PFSK-1 (cell line): Measurements from ENCODE around the gene UBE2J2.

ENCODE experiments used
- FOXP2 ChIP-seq: optimal IDR thresholded peaks from 2 replicates; pipeline ENCODE3; 2011; ENCODE audit warnings: borderline replicate concordance, control low read depth, inconsistent platforms; ENCODE audit not compliant: insufficient read depth; ENCODE audit errors: extremely low read length, extremely low read depth
- POLR2AphosphoS5 ChIP-seq: IDR thresholded peaks from 2 replicates; pipeline ENCODE4 v1.6.1; 2012; ENCODE audit warnings: low read depth, mild to moderate bottlenecking, control low read depth, low read length, moderate library complexity
- SIN3A ChIP-seq: IDR thresholded peaks from 2 replicates; pipeline ENCODE4 v1.6.1; 2012; ENCODE audit warnings: mild to moderate bottlenecking, low read length, moderate library complexity, borderline replicate concordance; ENCODE audit not compliant: insufficient read depth
- TAF1 ChIP-seq: IDR thresholded peaks from 2 replicates; pipeline ENCODE4 v1.6.1; 2012; ENCODE audit warnings: low read length, control low read depth, borderline replicate concordance; ENCODE audit not compliant: insufficient read depth
- TF ChIP-seq, protein P1 (sequence below), 2 experiments: IDR thresholded peaks; 2 replicates each; pipeline versions ENCODE4 v1.6.1 to v1.8.0; 2011 to 2012; ENCODE audit warnings: low read depth in 2 of 2, low read length in 2 of 2, control low read depth in 1 of 2, inconsistent platforms in 1 of 2, mild to moderate bottlenecking in 1 of 2, moderate library complexity in 1 of 2; ENCODE audit not compliant: insufficient read depth in 1 of 2

Gene UBE2J2

DNA sequence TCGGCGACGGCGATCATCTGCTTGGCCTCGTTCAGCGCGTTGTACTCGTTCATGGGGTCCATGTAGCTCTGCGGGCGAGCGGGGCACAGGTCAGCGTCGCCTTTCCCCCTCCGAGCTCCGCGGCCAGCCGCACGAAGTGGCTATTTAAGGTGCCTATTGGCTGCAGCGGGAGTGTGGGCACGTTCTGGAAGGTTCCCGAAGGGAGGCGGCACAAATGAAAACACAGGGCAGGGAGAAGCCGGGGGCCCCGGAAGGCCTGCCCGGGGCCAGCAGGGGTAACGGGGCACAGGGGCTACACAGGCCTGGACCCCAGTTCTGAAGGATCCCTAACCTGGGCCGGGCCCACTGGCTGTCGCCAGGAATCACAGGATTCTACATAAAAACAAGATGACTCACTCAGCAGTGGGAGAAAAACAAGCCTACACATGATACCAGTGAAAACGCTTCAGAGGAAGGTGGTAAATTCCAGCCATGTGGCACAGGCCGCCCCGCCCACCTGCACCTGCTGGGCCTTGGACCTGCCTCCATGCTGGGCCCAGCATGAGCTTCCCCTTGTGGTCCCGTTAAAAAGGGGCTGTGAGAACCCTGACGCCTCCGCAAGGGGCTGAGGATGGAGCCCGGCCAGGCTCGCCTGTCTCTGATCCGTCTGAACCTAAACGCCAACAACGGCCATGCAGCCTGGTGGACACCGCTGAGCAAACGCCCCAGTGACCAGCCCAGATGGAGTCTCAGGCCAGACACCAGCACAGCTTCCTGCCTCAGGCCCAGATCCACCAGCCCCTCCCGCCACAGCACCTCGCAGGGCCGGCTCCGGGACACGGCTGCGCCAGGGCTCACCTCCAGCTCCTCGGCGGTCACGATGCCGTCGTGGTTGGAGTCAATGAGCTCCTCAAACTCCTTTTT is 55.8 kb downstream of the UBE2J2 start:
- TF ChIP-seq TAF1 (no peak), SIN3A (no peak), POLR2AphosphoS5 (no peak), FOXP2 (no peak)
- TF ChIP-seq, protein P1, sequence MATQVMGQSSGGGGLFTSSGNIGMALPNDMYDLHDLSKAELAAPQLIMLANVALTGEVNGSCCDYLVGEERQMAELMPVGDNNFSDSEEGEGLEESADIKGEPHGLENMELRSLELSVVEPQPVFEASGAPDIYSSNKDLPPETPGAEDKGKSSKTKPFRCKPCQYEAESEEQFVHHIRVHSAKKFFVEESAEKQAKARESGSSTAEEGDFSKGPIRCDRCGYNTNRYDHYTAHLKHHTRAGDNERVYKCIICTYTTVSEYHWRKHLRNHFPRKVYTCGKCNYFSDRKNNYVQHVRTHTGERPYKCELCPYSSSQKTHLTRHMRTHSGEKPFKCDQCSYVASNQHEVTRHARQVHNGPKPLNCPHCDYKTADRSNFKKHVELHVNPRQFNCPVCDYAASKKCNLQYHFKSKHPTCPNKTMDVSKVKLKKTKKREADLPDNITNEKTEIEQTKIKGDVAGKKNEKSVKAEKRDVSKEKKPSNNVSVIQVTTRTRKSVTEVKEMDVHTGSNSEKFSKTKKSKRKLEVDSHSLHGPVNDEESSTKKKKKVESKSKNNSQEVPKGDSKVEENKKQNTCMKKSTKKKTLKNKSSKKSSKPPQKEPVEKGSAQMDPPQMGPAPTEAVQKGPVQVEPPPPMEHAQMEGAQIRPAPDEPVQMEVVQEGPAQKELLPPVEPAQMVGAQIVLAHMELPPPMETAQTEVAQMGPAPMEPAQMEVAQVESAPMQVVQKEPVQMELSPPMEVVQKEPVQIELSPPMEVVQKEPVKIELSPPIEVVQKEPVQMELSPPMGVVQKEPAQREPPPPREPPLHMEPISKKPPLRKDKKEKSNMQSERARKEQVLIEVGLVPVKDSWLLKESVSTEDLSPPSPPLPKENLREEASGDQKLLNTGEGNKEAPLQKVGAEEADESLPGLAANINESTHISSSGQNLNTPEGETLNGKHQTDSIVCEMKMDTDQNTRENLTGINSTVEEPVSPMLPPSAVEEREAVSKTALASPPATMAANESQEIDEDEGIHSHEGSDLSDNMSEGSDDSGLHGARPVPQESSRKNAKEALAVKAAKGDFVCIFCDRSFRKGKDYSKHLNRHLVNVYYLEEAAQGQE (IDR thresholded peaks at IDR 0.05; ENCODE audit: insufficient read depth in 1 of 2, low read depth in 2 of 2, low read length in 2 of 2) = no peak

DNA sequence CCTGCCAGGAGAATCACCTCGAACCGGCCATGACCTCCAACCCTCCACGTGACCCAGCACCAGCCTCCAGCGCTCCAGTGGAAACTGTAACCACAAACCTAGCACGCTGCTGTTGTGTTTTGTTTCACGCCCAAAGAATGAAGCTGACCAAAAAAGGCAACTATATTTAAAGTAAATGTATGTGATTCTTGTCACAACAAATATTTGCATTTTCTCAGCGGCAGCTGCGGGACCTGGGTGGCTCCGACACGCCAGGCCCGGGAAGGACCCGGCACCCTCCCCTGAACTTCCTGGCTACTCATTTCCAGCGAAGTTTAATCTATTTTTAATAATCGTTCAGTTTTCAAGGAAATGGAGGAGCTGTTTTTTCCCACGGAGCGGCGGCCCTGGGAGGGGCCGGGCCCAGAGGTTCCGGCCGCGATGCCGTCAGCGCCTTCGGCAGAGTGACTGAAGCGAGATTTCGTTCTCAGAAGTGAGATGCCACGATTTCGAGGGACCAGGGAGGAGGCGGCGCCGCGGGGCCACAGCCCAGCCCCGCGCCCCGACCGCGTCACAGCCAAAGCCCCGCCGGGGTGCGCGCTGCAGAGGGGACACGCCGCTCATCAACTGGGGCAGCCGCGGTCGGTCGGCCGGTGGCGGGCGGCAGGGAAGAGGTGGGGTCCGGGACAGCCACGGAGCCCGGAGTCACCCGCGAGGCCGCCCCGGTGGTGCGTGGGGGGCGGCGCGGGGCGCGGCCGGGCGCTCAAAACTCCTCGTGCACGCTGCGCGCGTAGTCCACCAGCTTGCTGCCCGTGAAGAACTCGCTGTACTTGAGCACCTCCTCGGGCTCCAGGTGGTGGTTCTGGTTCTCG is 56.7 kb downstream of the UBE2J2 start:
- no peak for TF ChIP-seq POLR2AphosphoS5
- TF ChIP-seq FOXP2 = no peak
- no peak for TF ChIP-seq SIN3A
- TF ChIP-seq TAF1 = no peak
- TF ChIP-seq, protein P1 (IDR thresholded peaks at IDR 0.05; ENCODE audit: insufficient read depth in 1 of 2, low read depth in 2 of 2, low read length in 2 of 2) = no peak

DNA sequence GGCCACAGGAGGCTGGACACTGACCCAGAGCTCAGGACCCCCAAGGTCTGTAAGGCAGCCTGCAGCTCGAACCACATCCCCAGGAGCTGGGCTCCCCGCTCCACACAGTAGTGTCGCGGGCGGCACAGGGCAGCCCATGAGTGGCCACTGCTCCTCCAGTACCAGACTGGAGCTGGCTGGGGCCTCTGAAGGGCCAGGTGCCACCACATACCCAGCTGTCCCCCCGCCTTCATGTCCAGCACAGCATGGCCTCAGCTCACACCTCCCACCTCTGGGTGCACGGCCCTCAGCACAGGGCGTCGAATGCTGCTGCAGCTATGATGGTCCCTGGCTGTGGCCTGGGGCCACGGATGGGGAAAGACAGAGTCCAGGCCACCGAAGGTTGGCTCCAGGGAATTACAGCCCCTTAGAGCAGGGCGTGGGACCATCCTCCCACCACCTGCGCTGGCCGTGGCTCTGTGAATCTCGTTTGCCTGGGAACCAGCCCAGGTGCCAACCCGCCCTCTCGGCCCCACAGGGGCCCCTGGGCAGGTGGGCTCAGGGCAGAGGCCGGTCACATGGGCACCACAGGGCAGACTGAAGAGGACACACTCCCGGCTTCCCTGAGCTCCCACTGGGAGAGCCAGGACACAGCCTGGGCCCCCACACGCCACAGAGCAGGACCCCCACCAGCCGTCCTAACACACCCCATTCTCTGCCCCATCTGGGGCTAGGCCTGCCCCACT is 57.6 kb downstream of the UBE2J2 start:
- TF ChIP-seq POLR2AphosphoS5 (no peak), FOXP2 (no peak), SIN3A (no peak), TAF1 (no peak)
- TF ChIP-seq, protein P1 (IDR thresholded peaks at IDR 0.05; ENCODE audit: insufficient read depth in 1 of 2, low read depth in 2 of 2, low read length in 2 of 2) = no peak

- no peak for TF ChIP-seq TAF1
- no peak for TF ChIP-seq FOXP2
- TF ChIP-seq POLR2AphosphoS5 = no peak
- TF ChIP-seq, protein P1 (IDR thresholded peaks at IDR 0.05; ENCODE audit: insufficient read depth in 1 of 2, low read depth in 2 of 2, low read length in 2 of 2) = no peak
- TF ChIP-seq SIN3A = no peak
Measured at GRCh38 chr1:1215080-1215676, 58.5 kb downstream of the UBE2J2 start.
